Thyroid gland (tissue), 4 donors: ENCODE measurements around the gene OR1F1.

Experiments used
- CTCF ChIP-seq, 6 experiments: fragments of 200-600 bp in 3 of 6; fragments of 450-650 bp in 3 of 6; sonication (generic) in 3 of 6; IDR thresholded peaks; one replicate each; pipeline ENCODE4 v1.5.1; 2016 to 2019; ENCODE audit warnings: antibody characterized with exemption in 6 of 6, mild to moderate bottlenecking in 2 of 6, inconsistent platforms in 1 of 6, moderate library complexity in 1 of 6
- POLR2A ChIP-seq, 2 donors: fragments of 450-650 bp; IDR thresholded peaks; one replicate each; pipeline ENCODE4 v1.6.1; 2017; ENCODE audit warnings: antibody characterized with exemption in 2 of 2, mild to moderate bottlenecking in 2 of 2, moderate library complexity in 1 of 2

GRCh38 chr16:3241761-3242160, 53.8 kb downstream of the OR1F1 start:
- TF ChIP-seq POLR2A (IDR thresholded peaks at IDR 0.05) (no peak), CTCF (IDR thresholded peaks at IDR 0.05) (no peak)
